ENCODE data around the gene CALHM3. TPM values are rescaled to one million over a fixed set of nuclear protein-coding genes. Genes with fewer than 3 reads are reported as not detected.
"Not testable (repeated sequence)": the region's sequence is repeated elsewhere in the genome, so short reads cannot be mapped to it uniquely, and the experiment has no call there.

CALHM3 gene
- not detected for total RNA-seq
- long read RNA-seq: 0 reads

GRCh38 chr10:103479135-103479534 lies at the start of gene CALHM3:
Gene CALHM3, minus strand, starts transcription at chr10:103479240. Its CDS starts 208 bp downstream, at chr10:103479032.
- ATAC-seq (ENCODE audit: poor library complexity) (no peak), DNase-seq (no peak)
- intact Hi-C loops (cut with DNase I): no loop called here

- DNase-seq (no peak), ATAC-seq (ENCODE audit: poor library complexity) (no peak)
- intact Hi-C loops (cut with DNase I): no loop called here
Measured at GRCh38 chr10:103528549-103528948, 49.5 kb upstream of the CALHM3 start.

GRCh38 chr10:103527476-103527875 lies 48.4 kb upstream of the CALHM3 start:
- ATAC-seq (ENCODE audit: poor library complexity); DNase-seq; intact Hi-C loops (cut with DNase I): not testable (repeated sequence)

GRCh38 chr10:103525901-103526300 lies 46.9 kb upstream of the CALHM3 start:
- intact Hi-C loops (cut with DNase I): no loop called here
- ATAC-seq (ENCODE audit: poor library complexity): no peak

GRCh38 chr10:103523683-103524082 lies 44.6 kb upstream of the CALHM3 start:
- intact Hi-C loops (cut with DNase I): no loop called here
- ATAC-seq (ENCODE audit: poor library complexity): no peak
- DNase-seq: no peak

More at GRCh38 chr10:103525901-103526300, 46.9 kb upstream of the CALHM3 start:
- DNase-seq: no peak

- ATAC-seq (ENCODE audit: poor library complexity); DNase-seq; intact Hi-C loops (cut with DNase I): not testable (repeated sequence)
Measured at GRCh38 chr10:103522006-103522405, 43.0 kb upstream of the CALHM3 start.

- DNase-seq (no peak), ATAC-seq (ENCODE audit: poor library complexity) (no peak)
- intact Hi-C loops (cut with DNase I): no loop called here
Measured at GRCh38 chr10:103519798-103520197, 40.8 kb upstream of the CALHM3 start.

- ATAC-seq (ENCODE audit: poor library complexity) (no peak), DNase-seq (no peak)
- intact Hi-C loops (cut with DNase I): no loop called here
Measured at GRCh38 chr10:103517234-103518085, 38.4 kb upstream of the CALHM3 start.

GRCh38 chr10:103514244-103514643 lies 35.2 kb upstream of the CALHM3 start:
- intact Hi-C loops (cut with DNase I): no loop called here
- DNase-seq (no peak), ATAC-seq (ENCODE audit: poor library complexity) (no peak)

- DNase-seq (no peak), ATAC-seq (ENCODE audit: poor library complexity) (no peak)
- intact Hi-C loops (cut with DNase I): no loop called here
Measured at GRCh38 chr10:103513380-103514060, 34.5 kb upstream of the CALHM3 start.

- intact Hi-C loops (cut with DNase I): no loop called here
- ATAC-seq (ENCODE audit: poor library complexity) (no peak), DNase-seq (no peak)
Measured at GRCh38 chr10:103512591-103513379, 33.7 kb upstream of the CALHM3 start.

GRCh38 chr10:103512166-103512565 lies 33.1 kb upstream of the CALHM3 start:
- intact Hi-C loops (cut with DNase I): no loop called here
- DNase-seq (no peak), ATAC-seq (ENCODE audit: poor library complexity) (no peak)

- no peak for DNase-seq
- ATAC-seq (ENCODE audit: poor library complexity): no peak
Measured at GRCh38 chr10:103510791-103511752, 32.0 kb upstream of the CALHM3 start.

GRCh38 chr10:103510046-103510685 lies 31.1 kb upstream of the CALHM3 start:
- DNase-seq (no peak), ATAC-seq (ENCODE audit: poor library complexity) (no peak)
- intact Hi-C loops (cut with DNase I): no loop called here

More at GRCh38 chr10:103510791-103511752, 32.0 kb upstream of the CALHM3 start:
- intact Hi-C loops (cut with DNase I): no loop called here

GRCh38 chr10:103507235-103508191 lies 28.5 kb upstream of the CALHM3 start:
- no peak for DNase-seq
- intact Hi-C loops (cut with DNase I): no loop called here
- ATAC-seq (ENCODE audit: poor library complexity): no peak

- no peak for ATAC-seq (ENCODE audit: poor library complexity)
- no peak for DNase-seq
- intact Hi-C loops (cut with DNase I): no loop called here
Measured at GRCh38 chr10:103506061-103506460, 27.0 kb upstream of the CALHM3 start.

All from Right ventricle myocardium superior (tissue), 1 donor.